ENCODE data around the gene CACNA1D.

Gene CACNA1D

GRCh38 chr3:53747559-53747958, 253.1 kb downstream of the CACNA1D start:
- no peak overlapping the region for H3K4me3 ChIP-seq (replicated peaks; ENCODE audit: low read depth, low read length)
- DNase-seq (ENCODE audit: extremely low read depth, low read depth), result no peak
- TF ChIP-seq CTCF (IDR thresholded peaks at IDR 0.05; ENCODE audit: low read depth, low read length, missing control alignments), result no peak

- H3K4me3 ChIP-seq (replicated peaks; ENCODE audit: low read depth, low read length), result no peak overlapping the region
- DNase-seq (ENCODE audit: extremely low read depth, low read depth), result no peak
- TF ChIP-seq CTCF (IDR thresholded peaks at IDR 0.05; ENCODE audit: low read depth, low read length, missing control alignments), result no peak
Observed at GRCh38 chr3:53748512-53749271, 254.3 kb downstream of the CACNA1D start.

GRCh38 chr3:53749448-53749847, 255.0 kb downstream of the CACNA1D start:
- no peak overlapping the region for H3K4me3 ChIP-seq (replicated peaks; ENCODE audit: low read depth, low read length)
- no peak for TF ChIP-seq CTCF (IDR thresholded peaks at IDR 0.05; ENCODE audit: low read depth, low read length, missing control alignments)
- DNase-seq (ENCODE audit: extremely low read depth, low read depth), result no peak

GRCh38 chr3:53750253-53751210, 256.1 kb downstream of the CACNA1D start:
- no peak overlapping the region for H3K4me3 ChIP-seq (replicated peaks; ENCODE audit: low read depth, low read length)
- DNase-seq (ENCODE audit: extremely low read depth, low read depth), result no peak
- no peak for TF ChIP-seq CTCF (IDR thresholded peaks at IDR 0.05; ENCODE audit: low read depth, low read length, missing control alignments)

GRCh38 chr3:53753518-53754183, 259.2 kb downstream of the CACNA1D start:
- H3K4me3 ChIP-seq (replicated peaks; ENCODE audit: low read depth, low read length), result no peak overlapping the region
- no peak for TF ChIP-seq CTCF (IDR thresholded peaks at IDR 0.05; ENCODE audit: low read depth, low read length, missing control alignments)
- DNase-seq (ENCODE audit: extremely low read depth, low read depth), result no peak

- no peak for TF ChIP-seq CTCF (IDR thresholded peaks at IDR 0.05; ENCODE audit: low read depth, low read length, missing control alignments)
- no peak for DNase-seq (ENCODE audit: extremely low read depth, low read depth)
- H3K4me3 ChIP-seq (replicated peaks; ENCODE audit: low read depth, low read length), result no peak overlapping the region
Observed at GRCh38 chr3:53754325-53754724, 259.9 kb downstream of the CACNA1D start.
